T follicular helper cell (primary cell): ENCODE data around the gene OR12D1.
"Not testable (repeated sequence)": the region's sequence is repeated elsewhere in the genome, so short reads cannot be mapped to it uniquely, and the experiment has no call there.

Experiments used
- DNase-seq: peaks from one replicate; pipeline ENCODE4 v3.0.0-alpha.2; 2020; ENCODE audit warnings: low read depth
- total RNA-seq, 2 experiments: gene quantifications; one replicate each; lab custom pipeline; 2026; lab: John Stamatoyannopoulos, UW

The OR12D1 gene
- 0 reads per million in 2 experiments for total RNA-seq

DNA sequence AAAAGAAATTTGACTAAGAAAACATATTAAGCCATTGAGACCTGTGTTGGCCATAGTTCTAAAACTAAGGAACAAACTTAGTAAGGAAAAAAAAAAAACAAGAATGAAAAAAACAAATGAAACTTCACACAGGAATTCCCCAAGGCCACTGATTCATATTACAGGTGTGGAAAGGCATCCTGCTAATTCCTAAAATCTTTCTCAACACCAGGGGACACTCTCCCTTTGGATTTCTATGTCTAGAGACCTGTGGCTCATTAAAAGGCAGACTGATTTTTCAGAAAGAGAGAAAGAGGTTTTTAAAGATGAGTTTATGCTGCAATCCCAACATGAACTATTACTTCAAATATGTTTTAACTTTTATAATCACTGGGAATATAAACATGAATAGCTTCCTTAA, at the start of gene OR12D1:
TSS of gene OR12D1 (plus strand) at position 341 of the 400 bp plus-strand sequence.
- DNase-seq: no peak

DNA sequence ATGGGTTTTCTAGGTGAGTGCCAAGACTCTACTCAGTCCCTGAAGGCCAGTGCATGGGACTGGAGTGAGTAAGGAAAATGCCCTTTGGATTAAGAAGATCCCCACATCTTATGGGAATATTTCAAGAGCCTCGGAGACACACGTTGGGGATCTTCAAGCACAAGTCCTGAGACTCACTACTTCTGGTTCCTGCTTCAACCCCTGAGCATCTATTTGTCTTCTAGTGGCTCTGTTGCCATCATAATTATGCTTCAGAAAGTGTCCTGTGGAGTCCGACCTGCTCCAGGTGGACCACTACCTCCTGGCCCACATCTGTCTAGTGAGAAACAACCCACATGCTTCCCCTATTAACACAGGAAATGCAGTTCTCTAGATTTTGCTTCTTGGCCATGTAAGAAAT, 46.0 kb upstream of the OR12D1 start, which contains the start of gene OR5V1:
TSS of gene OR5V1 (minus strand) at position 101 of the 400 bp plus-strand sequence. CDS start 12,670 bp downstream, outside the sequence.
- DNase-seq: no peak

DNA sequence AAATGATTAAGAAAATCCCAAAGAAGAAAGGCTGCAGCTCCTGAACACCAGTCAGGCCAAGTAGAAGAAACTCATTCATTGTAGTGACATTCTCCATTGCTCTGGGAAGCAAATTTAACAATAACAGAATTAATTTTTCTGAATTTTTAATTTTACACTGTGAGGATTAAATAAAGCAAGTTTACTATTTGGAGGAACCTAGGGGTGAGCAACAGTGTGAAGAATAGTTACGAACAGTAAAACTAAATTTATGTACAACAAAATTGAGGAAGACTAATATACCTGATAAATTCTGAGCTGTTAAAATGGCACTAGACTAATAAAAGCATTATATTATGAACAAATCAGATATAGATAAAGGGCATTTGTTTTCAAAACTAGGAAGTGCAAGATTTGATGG, 39.5 kb upstream of the OR12D1 start, which contains the start of gene OR12D3:
TSS of gene OR12D3 (minus strand) at position 101 of the 400 bp plus-strand sequence. CDS start at position 97, 4 bp downstream.
- DNase-seq: no peak

DNA sequence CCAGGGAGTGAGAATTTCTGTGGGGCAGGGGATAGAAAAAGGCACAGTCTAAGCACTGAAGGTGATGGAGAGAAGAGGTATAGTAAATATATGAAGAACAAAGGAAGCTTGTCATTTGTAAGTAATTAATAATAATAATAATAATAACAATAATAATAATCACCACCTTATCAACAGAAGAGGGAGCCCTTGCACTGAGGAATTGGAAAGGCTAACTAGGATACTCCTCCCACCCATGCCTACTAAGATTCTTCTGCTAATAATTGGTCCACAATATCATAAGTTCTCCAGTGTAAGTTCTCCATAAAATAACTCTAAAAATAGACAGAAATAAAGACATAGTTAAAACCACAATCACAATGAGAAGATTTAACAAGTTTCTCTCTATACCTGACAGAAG, 38.7 kb upstream of the OR12D1 start:
- DNase-seq: no peak

DNA sequence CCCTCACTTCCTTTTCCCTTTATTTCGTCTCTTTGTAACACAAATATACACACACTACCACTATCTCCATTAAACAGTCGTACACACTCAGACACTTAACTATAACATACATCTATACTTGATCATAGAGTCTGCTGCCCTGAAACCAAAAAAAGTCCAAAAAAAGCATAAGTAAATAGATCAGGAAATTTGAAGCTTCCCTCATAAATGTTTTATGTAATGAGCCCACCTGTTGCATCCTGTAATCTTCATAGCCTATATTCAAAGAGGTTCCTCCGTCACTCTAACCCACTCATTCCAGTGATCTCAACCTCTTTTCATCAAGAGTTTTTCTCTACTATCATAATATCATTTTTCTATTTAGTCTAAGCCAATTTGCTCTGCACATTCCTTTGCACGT, 26.2 kb upstream of the OR12D1 start:
- no peak for DNase-seq

DNA sequence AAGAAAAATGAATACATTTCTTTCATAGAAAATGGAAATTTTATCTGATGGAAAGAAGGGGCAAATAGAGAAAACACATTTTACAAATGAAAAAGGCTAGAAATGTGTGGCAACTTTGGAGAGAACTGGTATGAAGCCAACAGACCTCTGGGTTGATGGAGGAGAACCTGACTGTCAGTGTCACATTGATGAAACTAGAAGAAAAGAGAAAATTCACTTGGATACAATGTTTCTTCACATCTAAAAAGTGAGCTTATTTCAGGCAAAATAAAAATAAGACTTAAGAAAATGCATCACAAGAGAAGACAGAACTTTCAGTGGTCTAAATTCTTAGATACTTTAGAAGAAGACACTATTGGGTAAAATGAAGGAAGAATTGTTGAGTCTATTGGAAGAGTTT, 19.4 kb upstream of the OR12D1 start, which contains the start of gene OR12D2:
TSS of gene OR12D2 (plus strand) at position 301 of the 400 bp plus-strand sequence. CDS start 1,069 bp downstream, outside the sequence.
- DNase-seq: no peak

DNA sequence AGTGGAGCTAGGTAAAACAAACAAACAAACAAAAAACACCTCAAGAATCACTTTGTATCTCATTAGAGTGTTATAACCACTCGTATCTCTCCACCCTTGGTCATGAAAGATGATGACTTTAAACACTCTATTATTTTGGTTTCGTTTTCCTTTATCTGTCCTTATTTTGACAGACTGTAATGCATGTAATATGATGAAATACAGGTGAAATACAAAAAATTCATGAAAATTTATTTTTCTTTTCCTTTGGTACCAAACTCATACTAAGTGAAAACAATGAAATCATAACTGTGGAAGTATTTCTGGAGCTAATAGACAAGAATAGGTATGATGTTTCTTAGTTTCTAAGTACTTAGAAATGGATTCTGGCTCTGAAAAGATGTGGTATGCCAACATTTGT, 15.2 kb upstream of the OR12D1 start:
- no peak for DNase-seq

DNA sequence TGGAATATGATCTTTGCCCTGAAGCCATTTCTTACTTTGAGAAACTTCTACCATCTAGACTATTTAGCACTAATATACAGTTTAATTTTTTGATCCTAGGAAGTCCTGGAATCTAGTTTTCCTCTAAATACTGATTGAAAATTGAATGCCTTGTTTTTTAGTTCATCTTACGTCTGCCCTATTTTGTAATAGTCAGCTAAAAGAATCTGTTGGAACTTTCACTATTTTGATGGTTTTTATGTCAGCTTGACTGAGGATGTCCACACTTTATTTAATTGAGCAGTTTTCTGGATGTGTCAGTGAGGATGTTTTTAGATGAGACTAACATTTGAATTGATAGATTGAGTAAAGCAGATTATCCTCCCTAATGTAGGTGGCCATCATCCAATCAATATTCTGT, 10.9 kb upstream of the OR12D1 start:
- DNase-seq: no peak

DNA sequence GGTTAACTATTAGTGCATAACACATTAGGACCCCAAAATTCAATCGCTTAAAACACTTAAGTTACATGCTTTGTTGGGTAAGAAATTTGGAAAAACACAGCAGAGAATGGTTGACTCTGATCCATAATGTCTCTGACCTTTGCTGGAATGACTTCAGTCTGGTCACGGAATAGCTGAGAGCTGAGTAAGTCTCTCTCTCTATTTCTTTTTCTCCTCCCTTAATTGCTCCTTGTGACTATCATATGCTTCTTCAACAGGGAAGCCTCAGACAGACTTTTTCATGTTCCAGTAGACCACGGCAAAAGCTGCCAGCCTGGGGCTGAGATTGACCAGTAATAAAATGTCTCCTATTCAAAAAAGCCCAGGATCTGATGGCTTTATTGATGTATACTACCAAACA, 4.8 kb downstream of the OR12D1 start:
- DNase-seq: no peak

DNA sequence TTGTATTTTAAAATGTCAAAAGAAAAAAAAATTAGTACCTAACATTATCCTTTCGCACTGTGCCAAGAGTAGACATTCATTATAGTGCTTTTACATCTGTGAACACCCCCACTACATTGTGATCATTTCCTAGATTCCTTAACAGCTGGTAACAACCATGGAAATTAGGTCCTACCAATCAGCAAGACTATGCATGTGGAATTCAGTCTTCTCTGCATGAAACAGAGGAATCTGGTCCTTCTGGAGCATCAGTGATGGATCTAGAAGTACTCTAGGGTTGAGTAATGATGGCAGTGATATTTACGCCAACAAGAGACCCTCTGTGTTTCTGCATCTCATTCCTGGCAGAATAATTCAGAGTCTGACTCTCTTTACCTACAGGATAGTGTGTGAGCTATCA, 9.4 kb downstream of the OR12D1 start:
- no peak for DNase-seq

DNA sequence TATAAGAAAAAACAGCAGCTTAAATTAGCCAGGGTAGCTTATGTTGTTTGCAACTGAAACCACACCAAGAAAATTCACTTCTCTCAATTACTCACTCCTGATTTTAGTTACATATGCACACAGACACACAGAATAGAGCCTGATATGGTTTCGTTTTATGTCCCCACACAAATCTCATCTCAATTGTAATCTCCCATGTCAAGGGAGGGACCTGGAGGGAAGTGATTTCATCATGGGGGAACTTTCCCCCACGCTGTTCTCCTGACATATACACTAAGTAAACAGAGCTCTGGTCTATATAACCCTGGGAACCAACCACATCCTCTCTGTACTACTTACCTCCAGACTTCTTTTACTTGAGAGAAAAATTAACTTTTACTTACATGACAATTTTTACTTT, 9.8 kb downstream of the OR12D1 start:
- DNase-seq: no peak

DNA sequence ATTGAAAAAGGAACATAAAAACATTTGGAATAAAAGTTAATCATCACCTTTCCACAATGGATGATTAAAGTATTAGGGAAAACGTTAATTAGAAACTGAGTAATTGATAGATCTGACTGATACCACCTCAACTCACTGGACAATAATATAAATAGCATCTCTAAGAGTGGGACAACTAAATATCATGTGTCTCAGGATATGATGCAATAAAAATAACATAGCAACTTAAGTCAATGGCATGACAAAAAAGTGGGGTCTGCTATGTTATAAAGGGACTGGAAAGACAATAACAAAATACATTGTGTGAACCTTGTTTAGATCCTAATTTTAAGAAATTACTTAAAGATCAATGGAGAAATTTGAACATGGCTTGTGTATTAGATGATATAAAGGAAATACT, 10.3 kb downstream of the OR12D1 start:
- no peak for DNase-seq

DNA sequence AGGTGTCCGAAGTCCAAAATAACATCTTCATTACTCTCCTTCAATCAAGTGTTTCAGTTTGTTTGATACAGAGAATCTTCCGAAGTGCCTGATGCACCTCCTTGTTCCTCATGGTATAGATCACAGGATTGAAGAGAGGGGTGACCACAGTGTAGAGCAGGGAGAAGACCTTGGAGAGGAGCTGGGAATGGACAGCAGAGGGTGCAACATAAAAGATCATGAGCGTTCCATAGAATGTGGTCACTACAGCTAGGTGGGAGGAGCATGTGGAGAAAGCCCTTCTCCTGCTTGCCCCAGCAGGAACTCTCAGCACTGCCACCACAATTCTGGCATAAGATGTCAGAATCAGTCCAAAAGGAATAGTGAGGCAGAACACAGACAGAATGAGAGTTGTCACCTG, 11.9 kb downstream of the OR12D1 start:
- no peak for DNase-seq

DNA sequence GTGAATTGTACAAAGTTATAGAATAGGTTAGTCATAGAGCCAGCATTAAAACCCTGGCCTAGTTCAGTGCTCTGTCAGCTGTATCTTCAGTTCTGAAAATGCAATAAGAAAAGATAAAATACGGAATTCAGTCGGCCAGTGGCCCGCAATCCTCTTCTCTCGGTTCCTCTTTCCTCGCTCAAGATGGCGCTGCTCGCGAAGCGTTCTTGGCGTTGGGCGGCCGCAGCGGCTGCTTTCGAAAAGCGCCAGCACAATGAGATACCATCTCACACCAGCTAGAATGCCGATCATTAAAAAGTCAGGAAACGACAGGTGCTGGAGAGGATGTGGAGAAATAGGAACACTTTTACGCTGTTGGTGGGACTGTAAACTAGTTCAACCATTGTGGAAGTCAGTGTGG, 22.0 kb downstream of the OR12D1 start:
- DNase-seq: not testable (repeated sequence)

DNA sequence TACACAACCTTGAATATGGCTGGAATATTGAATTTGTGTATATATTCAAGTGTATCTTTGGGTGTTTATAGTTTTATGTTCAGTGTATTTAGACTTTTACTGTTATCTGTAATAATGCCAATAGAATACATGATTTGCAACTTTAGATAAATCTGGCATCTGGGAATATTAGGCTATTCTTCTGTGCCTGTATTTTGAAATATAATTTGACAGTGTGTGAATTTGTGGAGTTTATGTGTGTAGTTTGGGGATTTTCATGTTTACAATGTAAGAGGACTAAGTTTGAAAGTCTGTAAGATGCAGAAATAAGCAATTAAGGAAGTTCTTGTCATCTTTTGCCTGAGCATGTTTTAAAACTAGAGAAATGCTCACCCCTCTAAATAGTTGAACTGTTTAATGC, 24.3 kb downstream of the OR12D1 start, which contains the start of gene OR10C1:
TSS of gene OR10C1 (plus strand) at position 301 of the 400 bp plus-strand sequence. CDS start 710 bp downstream, outside the sequence.
- no peak for DNase-seq

DNA sequence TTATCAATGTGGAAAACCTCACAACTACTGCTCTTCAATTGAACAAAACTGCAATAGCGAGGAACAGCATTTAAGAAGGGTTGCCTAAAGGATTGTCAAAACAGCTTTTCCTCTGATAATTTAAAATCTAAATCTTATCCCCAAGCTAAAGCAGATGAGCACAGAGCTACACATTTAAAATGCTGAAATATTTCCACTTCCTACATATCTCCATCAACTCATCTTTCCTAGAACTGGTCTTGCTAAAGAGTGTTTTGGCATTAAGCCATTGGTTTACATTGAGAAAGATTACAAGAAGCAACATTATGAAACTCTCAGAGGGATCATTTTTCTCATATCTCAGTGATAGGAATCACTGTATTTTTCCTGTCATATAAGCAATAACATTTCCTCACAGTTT, 28.0 kb downstream of the OR12D1 start:
- no peak for DNase-seq

DNA sequence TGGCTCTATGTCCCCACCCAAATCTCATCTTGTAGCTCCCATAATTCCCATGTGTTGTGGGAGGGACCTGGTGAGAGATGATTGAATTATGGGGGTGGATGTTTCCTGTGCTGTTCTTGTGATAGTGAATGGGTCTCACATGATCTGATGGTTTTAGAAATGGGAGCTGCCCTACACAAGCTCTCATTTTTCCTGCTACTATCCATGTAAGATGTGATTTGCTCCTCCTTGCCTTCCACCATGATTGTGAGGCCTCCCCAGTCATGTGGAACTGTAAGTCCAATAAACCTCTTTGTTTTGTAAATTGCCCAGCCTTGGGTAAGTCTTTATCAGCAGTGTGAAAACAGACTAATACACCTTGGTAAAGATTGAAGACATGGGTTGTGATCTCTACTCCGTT, 29.3 kb downstream of the OR12D1 start:
- not testable (repeated sequence) for DNase-seq

DNA sequence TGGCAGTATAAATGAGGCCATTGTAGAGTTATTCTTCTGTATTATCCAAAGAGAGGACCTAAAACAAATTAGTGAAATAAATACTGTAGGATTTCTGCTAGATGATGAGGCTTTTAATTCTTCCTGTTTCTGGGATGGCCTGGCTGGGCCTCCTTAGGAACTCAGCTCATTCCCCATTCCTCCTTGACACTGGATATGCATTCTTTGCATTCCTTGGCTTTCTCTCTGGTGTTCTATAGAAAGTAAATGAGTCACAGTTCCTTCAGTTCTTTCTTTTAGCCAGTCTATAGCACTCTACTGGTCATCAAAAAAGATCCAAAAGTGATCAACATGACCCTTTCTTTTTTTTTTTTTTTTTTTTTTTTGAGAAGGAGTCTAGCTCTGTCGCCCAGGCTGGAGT, 32.9 kb downstream of the OR12D1 start:
- no peak for DNase-seq

DNA sequence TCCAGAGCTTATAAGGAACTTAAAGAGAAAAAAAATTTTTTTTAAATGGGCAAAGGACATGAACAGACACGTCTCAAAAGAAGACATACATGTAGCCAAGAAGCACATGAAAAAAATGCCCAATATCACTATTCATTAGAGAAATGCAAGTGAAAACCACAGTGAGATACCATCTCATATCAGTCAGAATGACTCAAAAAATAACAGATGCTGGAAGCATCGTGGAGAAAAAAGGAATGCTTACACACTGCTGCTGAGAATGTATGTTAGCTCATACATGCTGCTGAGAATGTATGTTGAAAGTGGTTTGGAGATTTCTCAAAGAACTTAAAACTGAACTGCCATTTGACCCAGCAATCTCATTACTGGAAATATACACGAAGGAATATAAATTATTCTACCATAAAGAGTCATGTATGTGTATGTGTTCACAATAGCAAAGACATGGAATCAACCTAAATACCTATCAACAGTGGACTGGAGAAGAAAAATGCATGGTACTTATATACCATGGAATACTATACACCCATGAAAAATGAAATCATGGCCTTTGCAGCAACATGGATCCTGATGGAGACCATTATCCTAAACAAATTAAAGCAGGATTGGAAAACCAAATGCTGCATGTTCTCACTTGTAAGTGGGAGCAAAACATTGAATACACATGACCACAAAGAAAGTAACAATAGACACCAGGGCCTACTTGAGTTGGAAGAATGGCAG, 36.9 kb downstream of the OR12D1 start:
- DNase-seq: no peak

DNA sequence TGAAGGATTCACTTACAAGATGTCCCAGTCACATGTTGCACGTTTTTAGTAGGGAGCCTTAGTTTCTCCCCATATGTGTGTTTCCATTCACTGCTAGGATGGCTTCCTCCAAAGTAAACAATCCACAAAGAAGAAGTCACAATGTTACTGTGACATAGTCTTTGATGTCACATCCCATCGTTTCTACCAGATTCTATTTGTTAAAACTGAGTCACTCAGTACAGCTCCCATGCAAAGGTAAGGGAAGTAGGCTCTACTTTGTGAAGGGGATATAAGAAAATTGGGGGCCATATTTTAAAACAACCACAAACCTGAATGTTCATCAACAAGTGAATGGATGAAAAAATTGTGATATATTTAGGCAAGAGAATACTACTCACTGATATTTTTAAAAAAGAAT, 42.2 kb downstream of the OR12D1 start, which contains the start of the genes OR11A1 and OR2H1:
TSS of gene OR11A1 (minus strand) at position 101 of the 400 bp plus-strand sequence. CDS start 29,430 bp downstream, outside the sequence.
TSS of gene OR2H1 (plus strand) at position 185 of the 400 bp plus-strand sequence. CDS start 4,615 bp downstream, outside the sequence.
- no peak for DNase-seq

DNA sequence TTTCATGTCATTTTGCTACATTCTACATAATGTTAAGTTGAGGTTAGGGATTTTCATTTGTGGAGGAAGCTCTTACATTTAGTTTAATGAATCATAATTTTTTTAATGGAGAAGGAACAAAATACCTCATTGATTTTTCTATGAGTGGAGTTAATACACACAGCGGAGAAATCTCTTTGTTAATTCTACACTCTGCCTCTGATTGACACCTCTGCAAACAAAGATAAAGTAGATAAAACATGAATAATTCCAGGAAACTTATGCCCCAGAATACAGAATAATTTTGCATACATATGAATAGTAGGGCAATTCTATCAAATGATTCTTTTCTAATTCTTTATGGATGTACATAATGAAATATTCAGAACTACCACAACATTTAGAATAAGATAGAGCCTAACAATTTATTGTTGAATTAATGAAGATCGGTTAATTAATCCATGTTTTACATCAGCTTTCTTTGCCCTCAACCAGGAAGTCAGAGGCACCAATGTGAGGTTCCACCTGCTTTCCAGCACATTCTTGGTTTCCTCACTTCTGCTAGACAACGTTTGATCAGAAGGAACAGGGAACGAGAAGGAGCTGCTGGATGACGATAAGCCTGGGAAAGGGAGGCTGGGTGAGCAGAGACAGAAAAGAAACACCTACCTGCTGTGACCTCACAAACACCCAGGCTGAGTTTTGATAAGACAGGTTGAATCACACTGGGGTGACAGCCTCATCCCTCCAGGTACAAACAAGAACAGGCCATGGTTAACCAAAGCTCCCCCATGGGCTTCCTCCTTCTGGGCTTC, 46.5 kb downstream of the OR12D1 start:
- DNase-seq: no peak

DNA sequence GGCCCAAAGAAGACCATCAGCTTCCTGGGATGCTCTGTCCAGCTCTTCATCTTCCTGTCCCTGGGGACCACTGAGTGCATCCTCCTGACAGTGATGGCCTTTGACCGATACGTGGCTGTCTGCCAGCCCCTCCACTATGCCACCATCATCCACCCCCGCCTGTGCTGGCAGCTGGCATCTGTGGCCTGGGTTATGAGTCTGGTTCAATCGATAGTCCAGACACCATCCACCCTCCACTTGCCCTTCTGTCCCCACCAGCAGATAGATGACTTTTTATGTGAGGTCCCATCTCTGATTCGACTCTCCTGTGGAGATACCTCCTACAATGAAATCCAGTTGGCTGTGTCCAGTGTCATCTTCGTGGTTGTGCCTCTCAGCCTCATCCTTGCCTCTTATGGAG, 47.3 kb downstream of the OR12D1 start:
- DNase-seq: no peak
